ENCODE measurements around the gene SHROOM3.

SHROOM3 gene

DNA sequence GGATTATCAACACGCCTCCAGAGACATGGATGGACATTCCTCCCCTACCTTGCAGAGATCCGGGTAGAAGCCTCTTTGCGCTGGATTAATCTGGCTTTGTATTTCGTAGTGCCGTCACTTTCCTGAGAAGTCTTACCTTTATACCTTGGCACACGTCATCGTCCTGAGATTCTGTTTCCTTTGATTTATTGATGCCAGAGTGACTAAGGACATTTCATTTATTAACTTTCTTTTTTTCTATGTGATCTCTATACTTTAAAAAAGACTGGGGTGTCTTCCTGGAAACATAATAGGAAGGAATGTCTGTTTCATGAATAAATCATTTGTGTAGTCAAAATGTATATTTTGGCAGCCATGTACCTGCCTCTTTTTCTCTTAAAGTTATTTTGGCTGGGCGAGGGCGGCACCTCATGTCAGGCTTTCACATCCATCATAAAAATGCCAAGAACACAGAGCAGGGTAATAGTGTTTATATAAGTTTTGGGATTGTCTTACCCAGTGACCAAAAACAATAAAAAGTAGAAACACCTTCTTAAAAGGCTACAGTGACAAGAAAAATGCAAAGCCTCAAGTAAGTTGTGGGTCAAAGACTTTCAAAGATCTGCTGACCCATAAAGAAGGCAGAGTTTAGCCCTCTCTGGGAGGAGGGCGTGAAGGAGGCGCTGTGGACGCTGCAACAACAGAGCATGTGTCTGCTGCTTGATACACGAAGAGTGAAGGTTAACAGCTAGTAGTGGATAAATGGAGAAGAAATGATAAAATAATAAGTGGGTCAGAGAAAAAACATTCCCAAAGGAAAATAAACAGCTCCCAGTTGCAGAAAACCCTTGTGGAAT is 124.4 kb downstream of the SHROOM3 start:
- TF ChIP-seq EP300 (IDR thresholded peaks at IDR 0.05; ENCODE audit: borderline replicate concordance) = peak; percentile 98
- TF ChIP-seq FOXM1 (IDR thresholded peaks at IDR 0.05; ENCODE audit: borderline replicate concordance, low read depth) = peak; percentile 98
- TF ChIP-seq YY1 (IDR thresholded peaks at IDR 0.05; ENCODE audit: low read depth) = no peak
- TF ChIP-seq CREB1 (IDR thresholded peaks at IDR 0.05; ENCODE audit: low read depth) = peak; percentile 58
- TF ChIP-seq RAD21 (IDR thresholded peaks at IDR 0.05; ENCODE audit: low read depth) = peak; percentile 22; the same call in 1 of the 2 replicates
- TF ChIP-seq TAF1 (IDR thresholded peaks at IDR 0.05; ENCODE audit: low read depth) = no peak
- no peak; the same call in 1 of the 2 replicates for TF ChIP-seq CEBPB (IDR thresholded peaks at IDR 0.05)
- TF ChIP-seq, protein P1, sequence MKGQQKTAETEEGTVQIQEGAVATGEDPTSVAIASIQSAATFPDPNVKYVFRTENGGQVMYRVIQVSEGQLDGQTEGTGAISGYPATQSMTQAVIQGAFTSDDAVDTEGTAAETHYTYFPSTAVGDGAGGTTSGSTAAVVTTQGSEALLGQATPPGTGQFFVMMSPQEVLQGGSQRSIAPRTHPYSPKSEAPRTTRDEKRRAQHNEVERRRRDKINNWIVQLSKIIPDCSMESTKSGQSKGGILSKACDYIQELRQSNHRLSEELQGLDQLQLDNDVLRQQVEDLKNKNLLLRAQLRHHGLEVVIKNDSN (IDR thresholded peaks at IDR 0.05) = no peak
- peak; percentile 87 for TF ChIP-seq TEAD4 (IDR thresholded peaks at IDR 0.05)
- peak; percentile 98 for TF ChIP-seq TCF12 (IDR thresholded peaks at IDR 0.05; ENCODE audit: low read depth)
- TF ChIP-seq, protein P2, sequence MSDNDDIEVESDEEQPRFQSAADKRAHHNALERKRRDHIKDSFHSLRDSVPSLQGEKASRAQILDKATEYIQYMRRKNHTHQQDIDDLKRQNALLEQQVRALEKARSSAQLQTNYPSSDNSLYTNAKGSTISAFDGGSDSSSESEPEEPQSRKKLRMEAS (IDR thresholded peaks at IDR 0.05) = peak; percentile 93
- TF ChIP-seq, protein P3, sequence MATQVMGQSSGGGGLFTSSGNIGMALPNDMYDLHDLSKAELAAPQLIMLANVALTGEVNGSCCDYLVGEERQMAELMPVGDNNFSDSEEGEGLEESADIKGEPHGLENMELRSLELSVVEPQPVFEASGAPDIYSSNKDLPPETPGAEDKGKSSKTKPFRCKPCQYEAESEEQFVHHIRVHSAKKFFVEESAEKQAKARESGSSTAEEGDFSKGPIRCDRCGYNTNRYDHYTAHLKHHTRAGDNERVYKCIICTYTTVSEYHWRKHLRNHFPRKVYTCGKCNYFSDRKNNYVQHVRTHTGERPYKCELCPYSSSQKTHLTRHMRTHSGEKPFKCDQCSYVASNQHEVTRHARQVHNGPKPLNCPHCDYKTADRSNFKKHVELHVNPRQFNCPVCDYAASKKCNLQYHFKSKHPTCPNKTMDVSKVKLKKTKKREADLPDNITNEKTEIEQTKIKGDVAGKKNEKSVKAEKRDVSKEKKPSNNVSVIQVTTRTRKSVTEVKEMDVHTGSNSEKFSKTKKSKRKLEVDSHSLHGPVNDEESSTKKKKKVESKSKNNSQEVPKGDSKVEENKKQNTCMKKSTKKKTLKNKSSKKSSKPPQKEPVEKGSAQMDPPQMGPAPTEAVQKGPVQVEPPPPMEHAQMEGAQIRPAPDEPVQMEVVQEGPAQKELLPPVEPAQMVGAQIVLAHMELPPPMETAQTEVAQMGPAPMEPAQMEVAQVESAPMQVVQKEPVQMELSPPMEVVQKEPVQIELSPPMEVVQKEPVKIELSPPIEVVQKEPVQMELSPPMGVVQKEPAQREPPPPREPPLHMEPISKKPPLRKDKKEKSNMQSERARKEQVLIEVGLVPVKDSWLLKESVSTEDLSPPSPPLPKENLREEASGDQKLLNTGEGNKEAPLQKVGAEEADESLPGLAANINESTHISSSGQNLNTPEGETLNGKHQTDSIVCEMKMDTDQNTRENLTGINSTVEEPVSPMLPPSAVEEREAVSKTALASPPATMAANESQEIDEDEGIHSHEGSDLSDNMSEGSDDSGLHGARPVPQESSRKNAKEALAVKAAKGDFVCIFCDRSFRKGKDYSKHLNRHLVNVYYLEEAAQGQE (IDR thresholded peaks at IDR 0.05; ENCODE audit: low read depth) = no peak
- no peak for TF ChIP-seq ZBTB7A (IDR thresholded peaks at IDR 0.05; ENCODE audit: low read depth)
- TF ChIP-seq EGR1 (IDR thresholded peaks at IDR 0.05) = no peak; the same call in 1 of the 2 replicates
- peak; percentile 97 for TF ChIP-seq NFIC (IDR thresholded peaks at IDR 0.05)

DNA sequence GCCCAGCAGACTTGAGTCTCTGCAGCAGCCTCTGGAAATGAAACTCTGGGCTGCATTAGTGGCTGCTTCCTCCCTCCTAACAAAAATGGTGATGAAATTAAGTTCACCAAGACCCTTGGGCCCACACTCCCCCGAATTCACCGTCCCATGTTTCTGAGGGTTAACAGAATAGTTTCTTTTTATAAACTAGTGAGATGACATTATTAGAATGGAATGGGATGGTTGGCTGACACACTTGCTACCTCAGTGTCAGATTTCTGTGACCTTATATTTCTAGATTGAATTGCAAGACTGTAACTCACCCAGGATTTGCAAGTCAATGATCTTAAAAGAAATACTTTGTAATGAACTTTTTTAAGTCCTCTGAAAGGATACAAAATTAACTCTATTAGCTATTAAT is 127.1 kb downstream of the SHROOM3 start:
- TF ChIP-seq YY1 (IDR thresholded peaks at IDR 0.05; ENCODE audit: low read depth) (no peak), CEBPB (IDR thresholded peaks at IDR 0.05) (peak; percentile 4; the same call in 1 of the 2 replicates), ZBTB7A (IDR thresholded peaks at IDR 0.05; ENCODE audit: low read depth) (no peak), RAD21 (IDR thresholded peaks at IDR 0.05; ENCODE audit: low read depth) (no peak), EGR1 (IDR thresholded peaks at IDR 0.05) (no peak), EP300 (IDR thresholded peaks at IDR 0.05; ENCODE audit: borderline replicate concordance) (peak; percentile 94), CREB1 (IDR thresholded peaks at IDR 0.05; ENCODE audit: low read depth) (no peak), FOXM1 (IDR thresholded peaks at IDR 0.05; ENCODE audit: borderline replicate concordance, low read depth) (peak; percentile 91), TEAD4 (IDR thresholded peaks at IDR 0.05) (peak; percentile 80), NFIC (IDR thresholded peaks at IDR 0.05) (peak; percentile 68; the same call in 1 of the 2 replicates), TCF12 (IDR thresholded peaks at IDR 0.05; ENCODE audit: low read depth) (peak; percentile 83), TAF1 (IDR thresholded peaks at IDR 0.05; ENCODE audit: low read depth) (no peak)
- TF ChIP-seq, protein P3 (IDR thresholded peaks at IDR 0.05; ENCODE audit: low read depth) = no peak
- TF ChIP-seq, protein P1 (IDR thresholded peaks at IDR 0.05) = no peak
- TF ChIP-seq, protein P2 (IDR thresholded peaks at IDR 0.05) = no peak

DNA sequence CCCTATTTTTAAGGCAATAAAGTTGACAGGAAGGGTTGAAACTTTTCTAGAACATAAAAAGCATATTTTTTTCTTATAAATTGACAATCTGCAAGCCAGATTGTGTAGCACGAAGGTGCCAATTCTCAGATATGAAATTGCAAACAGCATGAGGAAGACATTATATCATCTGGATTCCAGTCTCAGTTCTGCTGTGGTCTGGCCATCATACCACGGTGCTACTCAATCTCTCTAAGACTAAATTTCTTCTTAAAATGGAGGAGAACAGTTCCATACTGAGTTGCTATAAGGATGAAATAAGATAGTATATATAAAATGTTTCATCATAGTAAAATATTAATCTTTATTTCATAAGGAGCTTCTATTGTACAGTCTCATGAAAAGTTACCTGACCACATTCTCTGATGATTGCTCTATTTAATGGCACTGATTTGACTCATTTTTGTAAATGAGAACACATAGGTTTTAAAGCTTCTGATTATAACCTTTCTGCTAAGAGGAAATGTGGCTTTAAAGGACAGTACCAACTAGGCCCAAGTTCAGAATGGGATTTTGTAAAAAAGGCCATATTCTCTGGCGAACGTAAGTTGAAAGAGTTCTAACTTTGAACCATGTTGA is 127.9 kb downstream of the SHROOM3 start:
- TF ChIP-seq CREB1 (IDR thresholded peaks at IDR 0.05; ENCODE audit: low read depth) = no peak
- TF ChIP-seq NFIC (IDR thresholded peaks at IDR 0.05) = no peak
- TF ChIP-seq RAD21 (IDR thresholded peaks at IDR 0.05; ENCODE audit: low read depth) = no peak
- TF ChIP-seq, protein P3 (IDR thresholded peaks at IDR 0.05; ENCODE audit: low read depth) = no peak
- TF ChIP-seq TAF1 (IDR thresholded peaks at IDR 0.05; ENCODE audit: low read depth) = no peak
- no peak for TF ChIP-seq ZBTB7A (IDR thresholded peaks at IDR 0.05; ENCODE audit: low read depth)

All from Ishikawa (cell line).